ENCODE measurements around the gene BRME1. TPM values are rescaled to one million over a fixed set of nuclear protein-coding genes. Genes with fewer than 3 reads are reported as not detected.

BRME1 gene
- polyA plus RNA-seq, 1 donor from 2014 or later = 6.2 TPM

DNA sequence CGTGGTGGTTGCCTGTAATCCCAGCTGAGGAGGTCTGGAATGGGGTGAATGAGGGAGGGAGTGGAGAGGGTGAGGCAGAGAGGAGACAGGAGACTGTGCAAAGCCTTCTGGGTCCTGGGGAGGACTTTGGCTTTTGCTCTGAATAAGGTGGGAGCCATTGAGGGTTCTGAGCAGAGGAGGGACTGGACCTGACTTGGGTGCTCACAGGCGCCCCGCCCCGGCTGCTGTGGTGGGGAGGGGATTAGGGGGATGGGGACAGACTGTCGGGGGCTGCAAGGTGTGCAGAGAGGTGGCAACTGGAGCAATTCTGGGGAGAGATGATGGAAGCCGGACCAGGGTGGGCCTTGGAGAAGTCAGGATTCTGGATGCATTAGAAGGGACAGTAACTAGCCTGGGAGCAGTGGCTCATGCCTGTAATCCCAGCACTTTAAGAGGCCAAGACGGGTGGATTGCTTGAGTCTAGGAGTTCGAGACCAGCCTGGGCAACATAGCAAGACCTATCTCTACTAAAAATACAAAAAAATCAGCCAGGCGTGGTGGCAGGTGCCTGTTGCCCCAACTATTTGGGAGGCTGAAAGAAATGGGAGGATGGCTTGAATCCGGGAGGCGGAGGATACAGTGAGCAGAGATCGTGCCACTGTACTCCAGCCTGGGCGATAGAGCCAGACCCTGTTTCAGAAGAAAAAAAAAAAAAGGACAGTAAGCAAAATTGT, 45.1 kb downstream of the BRME1 start:
- H2AFZ ChIP-seq (ENCODE audit: low read depth, low read length) = no peak overlapping the region
- no peaks in the 10 kb centered on the region for H3K27me3 ChIP-seq (ENCODE audit: insufficient read depth, low read depth, low read length)
- no peaks in the 10 kb centered on the region for H4K20me1 ChIP-seq (ENCODE audit: insufficient read depth)
- H3K9ac ChIP-seq (ENCODE audit: low read length) = no peak overlapping the region
- no peak overlapping the region for H3K4me2 ChIP-seq (ENCODE audit: low read length)
- H3K4me3 ChIP-seq (ENCODE audit: low read length) = no peak overlapping the region
- H3K36me3 ChIP-seq (ENCODE audit: insufficient read depth, low read length) = no peaks in the 10 kb centered on the region
- H3K27ac ChIP-seq (ENCODE audit: low read length) = no peak overlapping the region
- no peaks in the 10 kb centered on the region for H3K9me2 ChIP-seq (ENCODE audit: insufficient read depth, low read length)
- no peaks in the 10 kb centered on the region for H3K79me2 ChIP-seq (replicated peaks; ENCODE audit: insufficient read depth, low read length)
- no peaks in the 10 kb centered on the region for H3K9me3 ChIP-seq (ENCODE audit: low read length)
- TF ChIP-seq, protein P1, sequence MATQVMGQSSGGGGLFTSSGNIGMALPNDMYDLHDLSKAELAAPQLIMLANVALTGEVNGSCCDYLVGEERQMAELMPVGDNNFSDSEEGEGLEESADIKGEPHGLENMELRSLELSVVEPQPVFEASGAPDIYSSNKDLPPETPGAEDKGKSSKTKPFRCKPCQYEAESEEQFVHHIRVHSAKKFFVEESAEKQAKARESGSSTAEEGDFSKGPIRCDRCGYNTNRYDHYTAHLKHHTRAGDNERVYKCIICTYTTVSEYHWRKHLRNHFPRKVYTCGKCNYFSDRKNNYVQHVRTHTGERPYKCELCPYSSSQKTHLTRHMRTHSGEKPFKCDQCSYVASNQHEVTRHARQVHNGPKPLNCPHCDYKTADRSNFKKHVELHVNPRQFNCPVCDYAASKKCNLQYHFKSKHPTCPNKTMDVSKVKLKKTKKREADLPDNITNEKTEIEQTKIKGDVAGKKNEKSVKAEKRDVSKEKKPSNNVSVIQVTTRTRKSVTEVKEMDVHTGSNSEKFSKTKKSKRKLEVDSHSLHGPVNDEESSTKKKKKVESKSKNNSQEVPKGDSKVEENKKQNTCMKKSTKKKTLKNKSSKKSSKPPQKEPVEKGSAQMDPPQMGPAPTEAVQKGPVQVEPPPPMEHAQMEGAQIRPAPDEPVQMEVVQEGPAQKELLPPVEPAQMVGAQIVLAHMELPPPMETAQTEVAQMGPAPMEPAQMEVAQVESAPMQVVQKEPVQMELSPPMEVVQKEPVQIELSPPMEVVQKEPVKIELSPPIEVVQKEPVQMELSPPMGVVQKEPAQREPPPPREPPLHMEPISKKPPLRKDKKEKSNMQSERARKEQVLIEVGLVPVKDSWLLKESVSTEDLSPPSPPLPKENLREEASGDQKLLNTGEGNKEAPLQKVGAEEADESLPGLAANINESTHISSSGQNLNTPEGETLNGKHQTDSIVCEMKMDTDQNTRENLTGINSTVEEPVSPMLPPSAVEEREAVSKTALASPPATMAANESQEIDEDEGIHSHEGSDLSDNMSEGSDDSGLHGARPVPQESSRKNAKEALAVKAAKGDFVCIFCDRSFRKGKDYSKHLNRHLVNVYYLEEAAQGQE (IDR thresholded peaks at IDR 0.05; ENCODE audit: borderline replicate concordance) = no peak
- TF ChIP-seq POLR2AphosphoS5 (IDR thresholded peaks at IDR 0.05) (no peak), RAD21 (conservative IDR thresholded peaks at IDR 0.05) (no peak), MXI1 (conservative IDR thresholded peaks at IDR 0.05; ENCODE audit: poor library complexity, severe bottlenecking) (no peak), TAF1 (IDR thresholded peaks at IDR 0.05; ENCODE audit: low read depth) (no peak), EP300 (conservative IDR thresholded peaks at IDR 0.05; ENCODE audit: poor library complexity, severe bottlenecking) (no peak)
- TF ChIP-seq, protein P2, sequence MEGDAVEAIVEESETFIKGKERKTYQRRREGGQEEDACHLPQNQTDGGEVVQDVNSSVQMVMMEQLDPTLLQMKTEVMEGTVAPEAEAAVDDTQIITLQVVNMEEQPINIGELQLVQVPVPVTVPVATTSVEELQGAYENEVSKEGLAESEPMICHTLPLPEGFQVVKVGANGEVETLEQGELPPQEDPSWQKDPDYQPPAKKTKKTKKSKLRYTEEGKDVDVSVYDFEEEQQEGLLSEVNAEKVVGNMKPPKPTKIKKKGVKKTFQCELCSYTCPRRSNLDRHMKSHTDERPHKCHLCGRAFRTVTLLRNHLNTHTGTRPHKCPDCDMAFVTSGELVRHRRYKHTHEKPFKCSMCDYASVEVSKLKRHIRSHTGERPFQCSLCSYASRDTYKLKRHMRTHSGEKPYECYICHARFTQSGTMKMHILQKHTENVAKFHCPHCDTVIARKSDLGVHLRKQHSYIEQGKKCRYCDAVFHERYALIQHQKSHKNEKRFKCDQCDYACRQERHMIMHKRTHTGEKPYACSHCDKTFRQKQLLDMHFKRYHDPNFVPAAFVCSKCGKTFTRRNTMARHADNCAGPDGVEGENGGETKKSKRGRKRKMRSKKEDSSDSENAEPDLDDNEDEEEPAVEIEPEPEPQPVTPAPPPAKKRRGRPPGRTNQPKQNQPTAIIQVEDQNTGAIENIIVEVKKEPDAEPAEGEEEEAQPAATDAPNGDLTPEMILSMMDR (IDR thresholded peaks at IDR 0.05; ENCODE audit: poor library complexity, severe bottlenecking) = no peak
- no peaks in the 10 kb centered on the region for H3F3A ChIP-seq (ENCODE audit: insufficient read depth, low read length, poor library complexity, severe bottlenecking)

DNA sequence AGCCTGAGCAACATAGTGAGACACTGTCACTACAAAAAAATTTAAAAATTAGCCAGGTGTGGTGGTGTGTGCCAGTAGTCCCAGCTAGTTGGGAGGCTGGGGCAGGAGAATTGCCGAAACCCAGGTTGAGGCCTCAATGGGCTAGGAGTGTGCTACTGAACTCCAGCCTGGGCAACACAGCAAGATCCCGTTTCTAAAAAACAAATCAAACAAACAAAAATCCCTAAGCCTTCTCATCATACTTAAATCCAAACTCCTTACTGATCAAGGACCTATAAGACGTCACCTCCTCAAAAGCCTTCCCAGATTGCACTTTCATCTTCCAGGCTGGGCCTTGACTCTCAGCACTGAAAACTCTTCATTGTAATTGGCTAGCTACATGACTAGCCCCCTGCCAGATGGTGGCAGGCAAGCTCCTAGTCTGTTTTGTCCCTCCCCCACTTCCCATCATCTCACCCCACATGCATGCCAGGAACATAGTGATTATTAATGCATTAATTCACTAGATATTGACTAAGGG, 46.5 kb downstream of the BRME1 start:
- Histone ChIP-seq H3K4me3 (ENCODE audit: low read length) (no peak overlapping the region), H3K9me2 (ENCODE audit: insufficient read depth, low read length) (no peaks in the 10 kb centered on the region), H3K9ac (ENCODE audit: low read length) (no peak overlapping the region), H3K4me2 (ENCODE audit: low read length) (no peak overlapping the region), H2AFZ (ENCODE audit: low read depth, low read length) (no peak overlapping the region), H4K20me1 (ENCODE audit: insufficient read depth) (no peaks in the 10 kb centered on the region), H3F3A (ENCODE audit: insufficient read depth, low read length, poor library complexity, severe bottlenecking) (no peaks in the 10 kb centered on the region), H3K9me3 (ENCODE audit: low read length) (no peaks in the 10 kb centered on the region), H3K27me3 (ENCODE audit: insufficient read depth, low read depth, low read length) (no peaks in the 10 kb centered on the region), H3K79me2 (replicated peaks; ENCODE audit: insufficient read depth, low read length) (no peaks in the 10 kb centered on the region), H3K27ac (ENCODE audit: low read length) (no peak overlapping the region), H3K36me3 (ENCODE audit: insufficient read depth, low read length) (no peaks in the 10 kb centered on the region)
- TF ChIP-seq RAD21 (conservative IDR thresholded peaks at IDR 0.05) (no peak), POLR2AphosphoS5 (IDR thresholded peaks at IDR 0.05) (no peak), SMC3 (conservative IDR thresholded peaks at IDR 0.05; ENCODE audit: poor library complexity) (no peak), EP300 (conservative IDR thresholded peaks at IDR 0.05; ENCODE audit: poor library complexity, severe bottlenecking) (no peak), EZH2 (IDR thresholded peaks at IDR 0.05; ENCODE audit: borderline replicate concordance, insufficient read depth, low read length, poor library complexity, severe bottlenecking) (no peak), MXI1 (conservative IDR thresholded peaks at IDR 0.05; ENCODE audit: poor library complexity, severe bottlenecking) (no peak), TAF1 (IDR thresholded peaks at IDR 0.05; ENCODE audit: low read depth) (no peak)
- TF ChIP-seq, protein P1 (IDR thresholded peaks at IDR 0.05; ENCODE audit: borderline replicate concordance) = no peak
- TF ChIP-seq, protein P2 (IDR thresholded peaks at IDR 0.05; ENCODE audit: poor library complexity, severe bottlenecking) = no peak
